GM12878 (cell line): ENCODE data around the gene CLDN6. TPM values are rescaled to one million over a fixed set of nuclear protein-coding genes. Genes with fewer than 3 reads are reported as not detected.

Experiments used
- ATAC-seq: fragments of 200-7000 bp; cut with Tn5 transposase; 3 replicates; pipeline ENCODE4 v1.9.1; 2020; ENCODE audit warnings: mild to moderate bottlenecking, moderate library complexity
- Bru-seq: library from RNA; stranded (reverse); fragments of 400-500 nt; gene quantifications from one replicate; lab custom pipeline; 2021; lab: Mats Ljungman, UMichigan
- BruChase-seq, 2 experiments: library from RNA; stranded (reverse); fragments of 400-500 nt; gene quantifications; one replicate each; lab custom pipeline; 2021; lab: Mats Ljungman, UMichigan
- BruUV-seq: library from RNA; stranded (reverse); fragments of 400-500 nt; replicated peaks from 2 replicates; lab custom pipeline; 2021; lab: Mats Ljungman, UMichigan
- CTCF ChIA-PET: fragments of 300-600 bp; sonication (Branson Sonifier 250); formaldehyde crosslinking; extraction: SDS; loops from one replicate; lab custom pipeline; 2021; ENCODE audit warnings: inconsistent platforms; lab: Yijun Ruan, JAX
- POLR2A ChIA-PET: fragments of 350-600 bp; formaldehyde crosslinking; extraction: SDS; loops from one replicate; lab custom pipeline; 2021; ENCODE audit warnings: inconsistent platforms; lab: Charles Lee
- RAD21 ChIA-PET: fragments of 300-600 bp; sonication (Branson Sonifier 250); formaldehyde crosslinking; loops from one replicate; lab custom pipeline; 2023; ENCODE audit warnings: antibody characterized with exemption; ENCODE audit not compliant: unreplicated experiment; lab: Charles Lee
- SMC1A ChIA-PET: fragments of 300-600 bp; sonication (Branson Sonifier 250); formaldehyde crosslinking; loops from one replicate; lab custom pipeline; 2023; ENCODE audit not compliant: unreplicated experiment, uncharacterized antibody; lab: Charles Lee
- DNase-seq: peaks from one replicate; pipeline ENCODE4 v3.0.0-alpha.2; 2011; ENCODE audit warnings: low read depth, low spot score
- FAIRE-seq: peaks from 3 replicates; lab custom pipeline; 2011; peaks lifted over from hg19 to GRCh38; lab: Jason Lieb, UNC
- H2AFZ ChIP-seq: 2 replicates; pipeline ENCODE4 v1.6.0; 2011; ENCODE audit warnings: low read depth, low read length, control low read depth; ENCODE audit not compliant: control insufficient read depth
- H3K27ac ChIP-seq: 2 replicates; pipeline ENCODE4 v1.5.1; 2011; ENCODE audit warnings: control low read depth; ENCODE audit not compliant: control insufficient read depth, insufficient read depth
- H3K27me3 ChIP-seq, 2 experiments: replicated peaks in 1 of 2; 2 replicates each; pipeline versions ENCODE4 v1.6.0 to v1.6.1; 2011; ENCODE audit warnings: low read length in 1 of 2; ENCODE audit not compliant: control insufficient read depth in 2 of 2, insufficient read depth in 2 of 2
- H3K36me3 ChIP-seq, 2 experiments: 2 replicates each; pipeline ENCODE4 v1.5.1; 2011; ENCODE audit warnings: low read length in 1 of 2; ENCODE audit not compliant: control insufficient read depth in 2 of 2, insufficient read depth in 2 of 2
- H3K4me1 ChIP-seq: 2 replicates; pipeline ENCODE4 v1.6.1; 2011; ENCODE audit warnings: mild to moderate bottlenecking, low read length, moderate library complexity, mixed read lengths; ENCODE audit not compliant: control insufficient read depth, insufficient read depth
- H3K4me2 ChIP-seq: 2 replicates; pipeline ENCODE4 v1.6.0; 2011; ENCODE audit warnings: control low read depth; ENCODE audit not compliant: control insufficient read depth, insufficient read depth
- H3K4me3 ChIP-seq: fragments of 200-600 bp; sonication (generic); 2 replicates; pipeline ENCODE4 v1.5.1; 2016
- H3K79me2 ChIP-seq: 2 replicates; pipeline ENCODE4 v1.6.0; 2011; ENCODE audit warnings: low read length; ENCODE audit not compliant: control insufficient read depth, insufficient read depth
- H3K9ac ChIP-seq: 2 replicates; pipeline ENCODE4 v1.8.0; 2011; ENCODE audit warnings: low read length, control low read depth, mixed read lengths; ENCODE audit not compliant: control insufficient read depth, insufficient read depth
- H3K9me3 ChIP-seq: replicated peaks from 3 replicates; pipeline ENCODE4 v1.5.1; 2011; ENCODE audit warnings: mild to moderate bottlenecking, low read length; ENCODE audit not compliant: control insufficient read depth, insufficient read depth
- H4K20me1 ChIP-seq: 2 replicates; pipeline ENCODE4 v1.6.0; 2011; ENCODE audit not compliant: control insufficient read depth, insufficient read depth
- CBFB ChIP-seq: IDR thresholded peaks from 2 replicates; pipeline ENCODE4 v1.6.1; 2016; ENCODE audit warnings: antibody characterized with exemption, low read depth
- CHD2 ChIP-seq: IDR thresholded peaks from 2 replicates; pipeline ENCODE4 v1.6.1; 2011; ENCODE audit warnings: low read depth, low read length, improper control_type of control experiment, borderline replicate concordance
- CREM ChIP-seq: IDR thresholded peaks from 2 replicates; pipeline ENCODE4 v1.6.1; 2014; ENCODE audit warnings: antibody characterized with exemption, low read depth
- CTCF ChIP-seq, 3 experiments: IDR thresholded peaks in 2 of 3; conservative IDR thresholded peaks in 1 of 3; 2 replicates each; pipeline ENCODE4 v1.5.1; 2011; ENCODE audit warnings: low read depth in 3 of 3, low read length in 3 of 3, mild to moderate bottlenecking in 3 of 3, control low read depth in 2 of 3, moderate library complexity in 2 of 3, inconsistent platforms in 1 of 3, mixed read lengths in 1 of 3; ENCODE audit not compliant: control insufficient read depth in 2 of 3, insufficient read depth in 1 of 3; ENCODE audit errors: extremely low read depth in 1 of 3
- E4F1 ChIP-seq: fragments of 450-650 bp; IDR thresholded peaks from 2 replicates; pipeline ENCODE4 v1.6.1; 2018; ENCODE audit warnings: borderline replicate concordance, mild to moderate bottlenecking; ENCODE audit not compliant: partially characterized antibody
- HDAC2 ChIP-seq: fragments of 200-600 bp; sonication (generic); IDR thresholded peaks from 2 replicates; pipeline ENCODE4 v1.6.1; 2017
- MEF2B ChIP-seq: fragments of 450-650 bp; IDR thresholded peaks from 2 replicates; pipeline ENCODE4 v1.6.1; 2018; ENCODE audit warnings: mild to moderate bottlenecking, moderate library complexity; ENCODE audit not compliant: partially characterized antibody, poor library complexity, severe bottlenecking
- POLR2AphosphoS5 ChIP-seq: IDR thresholded peaks from 2 replicates; pipeline ENCODE4 v1.6.1; 2011; ENCODE audit warnings: mild to moderate bottlenecking, low read length, inconsistent platforms
- STAT1 ChIP-seq: fragments of 450-650 bp; conservative IDR thresholded peaks from 2 replicates; pipeline ENCODE4 v1.6.1; 2014; ENCODE audit warnings: antibody characterized with exemption, mild to moderate bottlenecking
- TCF7 ChIP-seq: IDR thresholded peaks from 2 replicates; pipeline ENCODE4 v1.6.1; 2014; ENCODE audit warnings: antibody characterized with exemption, borderline replicate concordance
- WGBS: methylation state at CpG from one replicate; pipeline ENCODE4 v1.1.6; 2016; ENCODE audit warnings: low lambda C conversion rate; ENCODE audit not compliant: insufficient replicate concordance, insufficient coverage; ENCODE audit errors: missing lambda C conversion rate; 5-methylcytosine and 5-hydroxymethylcytosine counted together
- in situ Hi-C: fragments of 300-500 bp; cut with MboI; formaldehyde crosslinking; loops from 9 replicates; pipeline ENCODE4 v1.14.3; 2018; ENCODE audit warnings: mixed read lengths
- intact Hi-C: fragments of 100-400 bp; cut with micrococcal nuclease; formaldehyde crosslinking; loops from one replicate; pipeline ENCODE4 v1.14.2; 2022; ENCODE audit not compliant: unreplicated experiment
- long read RNA-seq, 2 experiments: library from polyadenylated mRNA; unstranded; transcript quantifications; one replicate each; pipeline ENCODE4 v2.0.0, GENCODE V29; 2019 to 2020
- polyA minus RNA-seq, 3 experiments: library from RNA; depleted of rRNA, polyadenylated mRNA; stranded (reverse); fragments of >200 nt; gene quantifications; 2 replicates each; pipeline ENCODE4 v1.2.3, GENCODE V29; 2011
- polyA plus RNA-seq, 11 experiments: library from polyadenylated mRNA; depleted of rRNA in 4 of 11; unstranded in 6 of 11; stranded (reverse) in 5 of 11; fragments of >200 nt; fragmentation: Nextera tagmentation in 4 of 11; fragmentation: Illumina TruSeq in 1 of 11; extraction: Ambion mirVana in 4 of 11; extraction: Trizol in 1 of 11; gene quantifications; 1 replicate in 1 of 11; 2 replicates in 10 of 11; pipeline versions ENCODE4 v1.2.1 to v1.2.3, GENCODE V29; 2011 to 2016; ENCODE audit warnings: inconsistent platforms in 2 of 11, missing spikeins in 2 of 11, low read depth in 1 of 11
- total RNA-seq, 4 experiments: library from RNA; depleted of rRNA in 3 of 4; stranded (reverse); fragments of >200 nt in 3 of 4; fragmentation: Illumina TruSeq in 1 of 4; extraction: Trizol in 1 of 4; gene quantifications; 2 replicates each; pipeline versions ENCODE4 v1.2.1 to v1.2.3, GENCODE V29; 2013 to 2021

CLDN6 gene
- total RNA-seq (2013; cell fraction: nucleolus; rRNA removed): not detected in 2 replicates
- total RNA-seq (2014; rRNA removed) (not detected in 2 replicates), total RNA-seq (2014; rRNA removed; fragmentation: Illumina TruSeq; extraction: Trizol) (not detected in 2 replicates), total RNA-seq (2021) (0.26 and 0.61 TPM in 2 replicates), polyA plus RNA-seq (2011; rRNA removed) (not detected in 2 replicates), polyA plus RNA-seq (2014; fragmentation: Illumina TruSeq; extraction: Trizol) (not detected in 2 replicates), polyA plus RNA-seq (2014; fragmentation: Nextera tagmentation; extraction: Ambion mirVana) (not detected), polyA plus RNA-seq (2014; rRNA removed) (not detected in 2 replicates), polyA plus RNA-seq (2016; fragmentation: Nextera tagmentation; extraction: Ambion mirVana) (under 1 TPM; 0.15 to 0.23 TPM), polyA minus RNA-seq (2011; rRNA and poly(A)+ RNA removed) (not detected in 2 replicates), Bru-seq, nascent RNA (percentile 16 among the genes with signal in this experiment), BruChase-seq, experiment 1, labeled RNA remaining after a 6-hour chase (percentile 17 among the genes with signal in this experiment), BruChase-seq, experiment 2, labeled RNA remaining after a 2-hour chase (not detected)
- not detected for polyA plus RNA-seq (2011; ENCODE audit: low read depth)
- 0.13 TPM in 1 of 2 replicates, not detected in the other for polyA plus RNA-seq (2011; cell fraction: cytosol; rRNA removed)
- polyA plus RNA-seq (2011; cell fraction: nucleus; rRNA removed): not detected in 2 replicates
- not detected in 2 replicates for polyA plus RNA-seq (2012)
- polyA minus RNA-seq (2011; cell fraction: cytosol; rRNA and poly(A)+ RNA removed): not detected in 2 replicates
- not detected in 2 replicates for polyA minus RNA-seq (2011; cell fraction: nucleus; rRNA and poly(A)+ RNA removed)
- long read RNA-seq, experiment 1: 0 reads
- long read RNA-seq, experiment 2: 0 reads

GRCh38 chr16:3017794-3018506 is at the start of gene CLDN6:
Gene CLDN6 (minus strand): TSS chr16:3018183. CDS start chr16:3016021, 2,162 bp downstream.
- Histone ChIP-seq H3K4me2 (peak within 1 kb of the TSS; percentile 33; the same call in 1 of the 2 replicates), H3K27me3 (no peaks in the 10 kb centered on the region; a peak in 2 of 4 replicates), H3K27ac (no peak within 1 kb of the TSS), H2AFZ (no peak within 1 kb of the TSS), H3K4me1 (peaks cover 23% of the 10 kb centered on the region), H3K79me2 (no peaks in the 10 kb centered on the region), H4K20me1 (no peaks in the 10 kb centered on the region), H3K9ac (no peak within 1 kb of the TSS), H3K4me3 (no peak within 1 kb of the TSS), H3K9me3 (no peaks in the 10 kb centered on the region), H3K36me3 (no peaks in the 10 kb centered on the region; a peak in 1 of 4 replicates)
- POLR2A ChIA-PET: no interaction called here
- FAIRE-seq: no peak
- WGBS: 6% methylated on average over 40 of the region's 52 CpGs
- SMC1A ChIA-PET: no interaction called here
- intact Hi-C loops (no loop called here), in situ Hi-C loops (no loop called here)
- CTCF ChIA-PET: interaction anchor here (1.2 to 18.2 kb wide), 2 partner anchors 13 to 14 kb away, joined by 3 to 421 read pairs; no protein-coding TSS in a partner anchor
- DNase-seq: no peak
- TF ChIP-seq CREM: 0 out of 2 replicates have a peak, but pooled peaks have one; percentile 23
- no peak for TF ChIP-seq POLR2AphosphoS5
- peak in 2 of 3 experiments; percentile 24 to 26; a peak in 3 of 6 replicates for TF ChIP-seq CTCF (IDR thresholded peaks at IDR 0.05 in 2 of 3, conservative IDR thresholded peaks at IDR 0.05 in 1 of 3; ENCODE audit: control insufficient read depth in 2 of 3, extremely low read depth in 1 of 3, insufficient read depth in 1 of 3, low read depth in 3 of 3, low read length in 3 of 3)
- TF ChIP-seq HDAC2: no peak
- no peak for TF ChIP-seq STAT1
- no peak for TF ChIP-seq TCF7
- no peak for TF ChIP-seq CBFB
- peak; percentile 40 for TF ChIP-seq MEF2B
- no peak for TF ChIP-seq E4F1
- TF ChIP-seq CHD2: no peak
- BruUV-seq: no TSS peak
- no peak for ATAC-seq
- RAD21 ChIA-PET: no interaction called here
